Ascending aorta (tissue), 2 donors: ENCODE data around the gene AADAC. TPM values are rescaled to one million over a fixed set of nuclear protein-coding genes. Genes with fewer than 3 reads are reported as not detected.

Source experiments
- DNase-seq, 2 donors: peaks; one replicate each; pipeline ENCODE4 v3.0.0-alpha.2; 2019; ENCODE audit warnings: low spot score in 2 of 2
- H3K27ac ChIP-seq, 2 donors: fragments of 200-600 bp; sonication (generic); one replicate each; pipeline ENCODE4 v1.5.1; 2016 to 2017; ENCODE audit warnings: mild to moderate bottlenecking in 1 of 2
- H3K27me3 ChIP-seq: fragments of 200-600 bp; sonication (generic); one replicate; pipeline ENCODE4 v1.5.1; 2017
- H3K36me3 ChIP-seq, 2 donors: fragments of 200-600 bp; sonication (generic); one replicate each; pipeline ENCODE4 v1.5.1; 2016
- H3K4me1 ChIP-seq, 2 donors: fragments of 200-600 bp; sonication (generic); one replicate each; pipeline ENCODE4 v1.5.1; 2016 to 2017; ENCODE audit warnings: mild to moderate bottlenecking in 1 of 2
- H3K4me3 ChIP-seq, 2 donors: fragments of 200-600 bp; sonication (generic); one replicate each; pipeline ENCODE4 v1.5.1; 2016 to 2017; ENCODE audit warnings: mild to moderate bottlenecking in 1 of 2
- H3K9me3 ChIP-seq, 2 donors: fragments of 200-600 bp; sonication (generic); one replicate each; pipeline ENCODE4 v1.5.1; 2016
- intact Hi-C: fragments of 100-400 bp; cut with DNase I; formaldehyde crosslinking; loops from one replicate; pipeline ENCODE4 v1.15.1; 2023
- total RNA-seq: library from RNA; depleted of rRNA; stranded (reverse); fragments of >200 nt; gene quantifications from one replicate; pipeline ENCODE4 v1.1.0, GENCODE V29; 2016
- TF ChIP-seq, protein P1 (sequence below), 3 experiments: fragments of 200-600 bp in 2 of 3; fragments of 450-650 bp in 1 of 3; sonication (generic) in 2 of 3; IDR thresholded peaks; one replicate each; pipeline ENCODE4 v1.5.1; 2016 to 2019; ENCODE audit warnings: antibody characterized with exemption in 3 of 3, mild to moderate bottlenecking in 1 of 3, moderate library complexity in 1 of 3

Gene AADAC
- total RNA-seq, 1 donor from 2014 or later: 1.2 TPM

DNA sequence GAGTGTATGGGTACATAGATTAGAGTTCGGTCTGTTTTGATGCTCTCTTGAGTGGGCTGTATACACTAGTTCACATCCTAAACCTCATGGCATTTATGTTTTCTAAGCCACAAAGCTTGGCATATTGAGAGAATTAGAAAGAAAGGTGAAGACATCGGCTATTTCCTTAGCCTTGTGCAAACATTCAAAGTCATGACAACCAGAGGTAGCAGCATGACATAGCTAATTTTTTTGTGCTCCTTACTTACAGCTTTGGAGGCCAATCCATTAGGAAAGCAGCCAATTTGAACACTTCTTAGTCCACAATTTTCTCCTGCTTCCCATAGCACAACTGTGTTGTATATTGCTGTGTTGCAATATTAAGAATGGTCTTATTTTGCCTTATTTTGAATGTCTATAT, 21.5 kb upstream of the AADAC start:
- no peaks in the 10 kb centered on the region for H3K36me3 ChIP-seq
- no peak overlapping the region for H3K27ac ChIP-seq
- no peak for DNase-seq
- TF ChIP-seq, protein P1, sequence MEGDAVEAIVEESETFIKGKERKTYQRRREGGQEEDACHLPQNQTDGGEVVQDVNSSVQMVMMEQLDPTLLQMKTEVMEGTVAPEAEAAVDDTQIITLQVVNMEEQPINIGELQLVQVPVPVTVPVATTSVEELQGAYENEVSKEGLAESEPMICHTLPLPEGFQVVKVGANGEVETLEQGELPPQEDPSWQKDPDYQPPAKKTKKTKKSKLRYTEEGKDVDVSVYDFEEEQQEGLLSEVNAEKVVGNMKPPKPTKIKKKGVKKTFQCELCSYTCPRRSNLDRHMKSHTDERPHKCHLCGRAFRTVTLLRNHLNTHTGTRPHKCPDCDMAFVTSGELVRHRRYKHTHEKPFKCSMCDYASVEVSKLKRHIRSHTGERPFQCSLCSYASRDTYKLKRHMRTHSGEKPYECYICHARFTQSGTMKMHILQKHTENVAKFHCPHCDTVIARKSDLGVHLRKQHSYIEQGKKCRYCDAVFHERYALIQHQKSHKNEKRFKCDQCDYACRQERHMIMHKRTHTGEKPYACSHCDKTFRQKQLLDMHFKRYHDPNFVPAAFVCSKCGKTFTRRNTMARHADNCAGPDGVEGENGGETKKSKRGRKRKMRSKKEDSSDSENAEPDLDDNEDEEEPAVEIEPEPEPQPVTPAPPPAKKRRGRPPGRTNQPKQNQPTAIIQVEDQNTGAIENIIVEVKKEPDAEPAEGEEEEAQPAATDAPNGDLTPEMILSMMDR (IDR thresholded peaks at IDR 0.05): no peak
- H3K27me3 ChIP-seq: no peaks in the 10 kb centered on the region
- H3K9me3 ChIP-seq: no peaks in the 10 kb centered on the region
- no peak overlapping the region for H3K4me3 ChIP-seq
- no peaks in the 10 kb centered on the region for H3K4me1 ChIP-seq
- intact Hi-C loops: no loop called here

DNA sequence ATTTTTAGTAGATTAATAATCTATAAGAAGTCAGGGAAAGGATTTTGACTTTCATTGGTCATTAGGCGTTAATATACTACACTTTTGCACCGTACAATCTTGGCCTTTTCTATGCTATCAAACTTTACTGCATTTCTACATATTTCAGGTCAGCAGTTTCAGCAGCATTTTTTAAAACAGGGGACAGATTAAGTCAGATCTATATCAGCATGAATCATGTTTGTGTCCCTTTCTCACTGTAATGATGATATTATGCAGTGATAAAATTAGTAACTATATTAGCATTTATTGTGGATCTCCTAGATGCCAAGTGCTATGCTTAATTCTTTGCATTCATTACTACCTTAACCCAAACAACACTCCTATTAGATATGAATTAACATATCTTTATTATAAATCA, 20.3 kb upstream of the AADAC start:
- no peak for DNase-seq
- intact Hi-C loops: no loop called here
- no peaks in the 10 kb centered on the region for H3K36me3 ChIP-seq
- no peaks in the 10 kb centered on the region for H3K4me1 ChIP-seq
- no peaks in the 10 kb centered on the region for H3K27me3 ChIP-seq
- no peak overlapping the region for H3K4me3 ChIP-seq
- no peaks in the 10 kb centered on the region for H3K9me3 ChIP-seq
- no peak overlapping the region for H3K27ac ChIP-seq
- TF ChIP-seq, protein P1 (IDR thresholded peaks at IDR 0.05): no peak

DNA sequence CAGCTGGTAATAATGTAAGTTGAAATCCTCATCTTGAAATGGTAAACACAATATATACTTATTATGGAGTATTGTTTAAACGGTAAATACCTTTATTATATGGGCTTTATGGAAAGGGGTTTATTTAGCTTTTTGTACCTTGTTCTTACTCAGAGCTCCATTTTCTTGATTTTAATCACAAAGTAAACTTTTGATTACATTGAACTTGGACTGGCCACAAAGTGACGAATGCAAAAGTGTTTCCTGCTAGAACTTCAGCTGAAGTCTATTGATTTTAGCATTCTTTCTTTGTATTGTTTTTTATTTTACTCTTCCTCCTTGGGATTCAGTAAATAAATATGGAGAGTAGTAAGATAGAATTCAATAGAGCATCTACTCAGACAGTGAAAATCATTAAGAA, 19.8 kb upstream of the AADAC start:
- no peak for DNase-seq
- Histone ChIP-seq H3K27me3 (no peaks in the 10 kb centered on the region), H3K9me3 (no peaks in the 10 kb centered on the region), H3K4me1 (no peaks in the 10 kb centered on the region), H3K36me3 (no peaks in the 10 kb centered on the region), H3K4me3 (no peak overlapping the region), H3K27ac (no peak overlapping the region)
- TF ChIP-seq, protein P1 (IDR thresholded peaks at IDR 0.05): no peak
- intact Hi-C loops: no loop called here

DNA sequence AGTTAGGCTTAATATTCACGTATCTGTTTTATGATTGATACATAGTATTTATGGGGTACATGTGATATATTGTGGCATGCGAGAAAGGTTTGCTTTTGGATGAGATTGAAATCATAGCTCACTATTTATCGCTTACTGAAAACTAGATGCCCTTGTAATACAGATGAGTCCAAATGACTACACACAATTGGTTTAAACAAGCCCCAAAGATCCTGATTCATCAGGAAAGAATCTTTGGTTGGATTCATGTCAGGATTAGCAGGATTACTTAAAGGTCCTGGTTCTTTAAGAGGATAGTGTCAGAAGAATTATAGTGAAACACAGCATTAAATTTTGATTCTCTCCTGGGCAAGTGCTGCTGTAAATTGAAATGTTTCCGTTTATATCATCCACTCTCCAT, 18.6 kb upstream of the AADAC start:
- TF ChIP-seq, protein P1 (IDR thresholded peaks at IDR 0.05): no peak
- intact Hi-C loops: no loop called here
- no peak overlapping the region for H3K4me3 ChIP-seq
- no peak overlapping the region for H3K27ac ChIP-seq
- H3K4me1 ChIP-seq: no peaks in the 10 kb centered on the region
- H3K36me3 ChIP-seq: no peaks in the 10 kb centered on the region
- no peak for DNase-seq
- no peaks in the 10 kb centered on the region for H3K9me3 ChIP-seq
- H3K27me3 ChIP-seq: no peaks in the 10 kb centered on the region

DNA sequence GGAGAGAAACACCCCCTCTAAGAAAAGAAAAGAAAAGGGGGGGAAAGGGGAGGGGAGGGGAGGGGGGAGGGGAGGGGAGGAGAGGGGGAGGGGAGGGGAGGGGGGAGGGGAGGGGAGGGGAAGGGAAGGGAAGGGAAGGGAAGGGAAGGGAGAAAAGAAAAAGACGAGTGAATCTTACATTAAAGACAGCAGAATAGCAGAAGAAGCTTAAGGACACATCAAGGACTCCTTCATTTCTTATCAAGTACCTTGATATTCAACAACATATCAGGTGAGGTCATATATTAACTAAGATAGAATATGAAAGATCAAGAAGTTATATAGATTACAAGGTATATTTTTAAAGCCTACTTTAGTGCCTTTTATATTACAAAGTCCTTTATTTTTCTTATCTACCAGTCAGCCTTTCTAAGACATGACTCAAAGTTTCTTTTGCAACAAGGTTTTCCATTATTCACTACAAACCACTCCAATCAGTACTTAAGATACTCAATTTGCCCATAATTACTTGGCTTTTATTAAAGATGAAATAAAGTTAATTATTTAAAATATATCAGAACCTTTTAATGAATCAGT, 17.7 kb upstream of the AADAC start:
- Histone ChIP-seq H3K36me3 (no peaks in the 10 kb centered on the region), H3K4me3 (no peak overlapping the region), H3K4me1 (no peaks in the 10 kb centered on the region), H3K9me3 (no peaks in the 10 kb centered on the region), H3K27ac (no peak overlapping the region), H3K27me3 (no peaks in the 10 kb centered on the region)
- TF ChIP-seq, protein P1 (IDR thresholded peaks at IDR 0.05): no peak
- intact Hi-C loops: no loop called here
- DNase-seq: no peak

DNA sequence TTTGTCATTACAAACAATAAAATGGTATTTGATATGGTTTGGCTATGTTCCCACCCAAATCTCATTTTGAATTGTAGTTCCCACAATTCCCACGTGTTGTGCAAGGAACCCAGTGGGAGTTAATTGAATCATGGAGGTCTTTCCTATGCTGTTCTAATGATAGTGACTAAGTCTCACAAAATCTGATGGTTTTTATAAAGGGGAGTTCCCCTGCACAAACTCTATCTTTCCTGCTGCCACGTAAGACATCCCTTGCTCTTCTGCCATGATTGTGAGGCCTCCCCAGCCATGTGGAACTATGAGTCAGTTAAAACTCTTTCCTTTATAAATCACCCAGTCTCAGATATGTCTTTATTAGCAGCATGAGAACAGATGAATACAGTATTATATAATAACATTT, 15.4 kb upstream of the AADAC start:
- no peak overlapping the region for H3K27ac ChIP-seq
- TF ChIP-seq, protein P1 (IDR thresholded peaks at IDR 0.05): no peak
- intact Hi-C loops: no loop called here

More for the DNA sequence above, 15.4 kb upstream of the AADAC start:
- H3K9me3 ChIP-seq: no peaks in the 10 kb centered on the region
- no peak for DNase-seq
- H3K27me3 ChIP-seq: no peaks in the 10 kb centered on the region
- H3K4me3 ChIP-seq: no peak overlapping the region
- H3K4me1 ChIP-seq: no peaks in the 10 kb centered on the region
- no peaks in the 10 kb centered on the region for H3K36me3 ChIP-seq
